Stimulated activated CD8-positive, alpha-beta memory T cell treated with anti-CD3 and anti-CD28 coated beads, Interleukin-15, amount 100 ng/mL, for 48 hours (primary cell): ENCODE data around the gene ATE1.

Experiments
- DNase-seq, 2 donors: peaks; one replicate each; pipeline ENCODE4 v3.0.0-alpha.2; 2020; ENCODE audit warnings: low read depth in 2 of 2

The ATE1 gene

GRCh38 chr10:121879476-121879875 is 48.4 kb downstream of the ATE1 start:
- no peak for DNase-seq

- no peak for DNase-seq
These were observed 54.6 kb downstream of the ATE1 start for GRCh38 chr10:121873236-121873635.

- no peak for DNase-seq
These were observed 57.4 kb downstream of the ATE1 start for GRCh38 chr10:121870413-121870812.

- DNase-seq = no peak
These were observed 62.3 kb downstream of the ATE1 start for GRCh38 chr10:121865554-121865953.

- DNase-seq = no peak
These were observed 63.2 kb downstream of the ATE1 start for GRCh38 chr10:121864653-121865052.

- no peak for DNase-seq
These were observed 63.7 kb downstream of the ATE1 start for GRCh38 chr10:121864168-121864567.

- no peak for DNase-seq
These were observed 65.2 kb downstream of the ATE1 start for GRCh38 chr10:121862649-121863048.

- no peak for DNase-seq
These were observed 65.8 kb downstream of the ATE1 start for GRCh38 chr10:121862042-121862441.

GRCh38 chr10:121860810-121861209 is 67.0 kb downstream of the ATE1 start:
- no peak for DNase-seq

- no peak for DNase-seq
These were observed 72.9 kb downstream of the ATE1 start for GRCh38 chr10:121854809-121855445.

GRCh38 chr10:121853950-121854349 is 73.9 kb downstream of the ATE1 start:
- DNase-seq = no peak

GRCh38 chr10:121851786-121852185 is 76.0 kb downstream of the ATE1 start:
- no peak for DNase-seq

GRCh38 chr10:121848082-121848481 is 79.7 kb downstream of the ATE1 start:
- DNase-seq = no peak

GRCh38 chr10:121846555-121846954 is 81.3 kb downstream of the ATE1 start:
- no peak for DNase-seq

- no peak for DNase-seq
These were observed 82.6 kb downstream of the ATE1 start for GRCh38 chr10:121845044-121845784.

- no peak for DNase-seq
These were observed 83.3 kb downstream of the ATE1 start for GRCh38 chr10:121844537-121844936.

GRCh38 chr10:121843379-121843778 is 84.5 kb downstream of the ATE1 start:
- no peak for DNase-seq

GRCh38 chr10:121841862-121842261 is 86.0 kb downstream of the ATE1 start:
- DNase-seq = no peak

GRCh38 chr10:121838931-121839330 is 88.9 kb downstream of the ATE1 start:
- DNase-seq = no peak

GRCh38 chr10:121838149-121838548 is 89.7 kb downstream of the ATE1 start:
- DNase-seq = no peak

GRCh38 chr10:121836171-121836570 is 91.7 kb downstream of the ATE1 start:
- DNase-seq = no peak

GRCh38 chr10:121835376-121835775 is 92.5 kb downstream of the ATE1 start:
- no peak for DNase-seq

GRCh38 chr10:121834757-121835156 is 93.1 kb downstream of the ATE1 start:
- no peak for DNase-seq

- DNase-seq = no peak
These were observed 94.4 kb downstream of the ATE1 start for GRCh38 chr10:121833387-121833786.
